ENCODE data around the gene SLC38A11.

- no peak for TF ChIP-seq CTCF (IDR thresholded peaks at IDR 0.05; ENCODE audit: low read length)
- no peak for TF ChIP-seq EZH2 (IDR thresholded peaks at IDR 0.05; ENCODE audit: borderline replicate concordance, low read length)
These were observed 18.9 kb upstream of the SLC38A11 start for GRCh38 chr2:164974221-164974620.

Data from OCI-LY1 (cell line).